Prostate gland (tissue), 2 donors: Measurements from ENCODE around the gene THRAP3.

Source experiments
- CTCF ChIP-seq, 4 experiments: fragments of 200-600 bp in 2 of 4; fragments of 450-650 bp in 2 of 4; sonication (generic) in 2 of 4; IDR thresholded peaks; 1 replicate in 3 of 4; 2 replicates in 1 of 4; pipeline ENCODE4 v1.5.1; 2016 to 2019; ENCODE audit warnings: antibody characterized with exemption in 4 of 4, mild to moderate bottlenecking in 2 of 4, moderate library complexity in 2 of 4
- POLR2A ChIP-seq: fragments of 450-650 bp; IDR thresholded peaks from one replicate; pipeline ENCODE4 v1.6.1; 2016; ENCODE audit warnings: antibody characterized with exemption, mild to moderate bottlenecking

- no peak for TF ChIP-seq CTCF (IDR thresholded peaks at IDR 0.05)
- TF ChIP-seq POLR2A: no peak
These were observed 33.1 kb downstream of the THRAP3 start for GRCh38 chr1:36257375-36257767.
